ENCODE results near the gene NAP1L1.
"Not testable (repeated sequence)": the region's sequence is repeated elsewhere in the genome, so short reads cannot be mapped to it uniquely, and the experiment has no call there.

The NAP1L1 gene

GRCh38 chr12:75991753-75992152 is 92.7 kb downstream of the NAP1L1 start:
- no peak overlapping the region for H3K4me3 ChIP-seq (ENCODE audit: low read depth, low read length)
- TF ChIP-seq, protein P1, sequence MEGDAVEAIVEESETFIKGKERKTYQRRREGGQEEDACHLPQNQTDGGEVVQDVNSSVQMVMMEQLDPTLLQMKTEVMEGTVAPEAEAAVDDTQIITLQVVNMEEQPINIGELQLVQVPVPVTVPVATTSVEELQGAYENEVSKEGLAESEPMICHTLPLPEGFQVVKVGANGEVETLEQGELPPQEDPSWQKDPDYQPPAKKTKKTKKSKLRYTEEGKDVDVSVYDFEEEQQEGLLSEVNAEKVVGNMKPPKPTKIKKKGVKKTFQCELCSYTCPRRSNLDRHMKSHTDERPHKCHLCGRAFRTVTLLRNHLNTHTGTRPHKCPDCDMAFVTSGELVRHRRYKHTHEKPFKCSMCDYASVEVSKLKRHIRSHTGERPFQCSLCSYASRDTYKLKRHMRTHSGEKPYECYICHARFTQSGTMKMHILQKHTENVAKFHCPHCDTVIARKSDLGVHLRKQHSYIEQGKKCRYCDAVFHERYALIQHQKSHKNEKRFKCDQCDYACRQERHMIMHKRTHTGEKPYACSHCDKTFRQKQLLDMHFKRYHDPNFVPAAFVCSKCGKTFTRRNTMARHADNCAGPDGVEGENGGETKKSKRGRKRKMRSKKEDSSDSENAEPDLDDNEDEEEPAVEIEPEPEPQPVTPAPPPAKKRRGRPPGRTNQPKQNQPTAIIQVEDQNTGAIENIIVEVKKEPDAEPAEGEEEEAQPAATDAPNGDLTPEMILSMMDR (IDR thresholded peaks at IDR 0.05; ENCODE audit: low read depth, low read length, missing control alignments), result no peak
- no peak for DNase-seq (ENCODE audit: low read depth)

GRCh38 chr12:75990189-75990912 is 94.1 kb downstream of the NAP1L1 start:
- TF ChIP-seq, protein P1 (IDR thresholded peaks at IDR 0.05; ENCODE audit: low read depth, low read length, missing control alignments), result no peak
- H3K4me3 ChIP-seq (ENCODE audit: low read depth, low read length), result no peak overlapping the region
- DNase-seq (ENCODE audit: low read depth), result no peak

DNA sequence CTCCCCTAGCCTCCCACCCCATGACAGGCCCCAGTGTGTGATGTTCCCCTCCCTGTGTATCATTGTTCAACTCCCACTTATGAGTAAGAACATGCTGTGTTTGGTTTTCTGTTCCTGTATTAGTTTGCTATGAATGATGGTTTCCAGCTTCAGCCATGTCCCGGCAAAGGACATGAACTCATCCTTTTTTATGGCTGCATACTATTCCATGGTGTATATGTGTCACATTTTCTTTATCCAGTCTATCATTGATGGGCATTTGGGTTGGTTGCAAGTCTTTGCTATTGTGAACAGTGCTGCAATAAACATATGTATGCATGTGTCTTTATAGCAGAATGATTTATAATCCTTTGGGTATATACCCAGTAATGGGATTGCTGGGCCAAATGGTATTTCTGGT is 96.8 kb downstream of the NAP1L1 start:
- DNase-seq (ENCODE audit: low read depth); H3K4me3 ChIP-seq (ENCODE audit: low read depth, low read length): not testable (repeated sequence)
